Effector CD4-positive, alpha-beta T cell (primary cell): ENCODE data around the gene RPS6KC1.
"Not testable (repeated sequence)": the region's sequence is repeated elsewhere in the genome, so short reads cannot be mapped to it uniquely, and the experiment has no call there.

Experiments used
- DNase-seq: peaks from one replicate; pipeline ENCODE4 v3.0.0-alpha.2; 2020
- total RNA-seq: gene quantifications from one replicate; lab custom pipeline; 2026; lab: John Stamatoyannopoulos, UW

Gene RPS6KC1
- total RNA-seq = 25.5 reads per million, percentile 52 among the genes with 10 or more reads in this experiment

- DNase-seq = peak; percentile 78
Observed at GRCh38 chr1:213051127-213051880, at the start of gene RPS6KC1. Gene RPS6KC1, plus strand, starts transcription at chr1:213051241. Its CDS starts 164 bp downstream, at chr1:213051405.

GRCh38 chr1:213003256-213003655 lies 47.8 kb upstream of the RPS6KC1 start:
- no peak for DNase-seq

GRCh38 chr1:213008564-213008963 lies 42.5 kb upstream of the RPS6KC1 start:
- no peak for DNase-seq

- DNase-seq = no peak
Observed at GRCh38 chr1:213014642-213015041, 36.4 kb upstream of the RPS6KC1 start.

- peak; percentile 94 for DNase-seq
Observed at GRCh38 chr1:213015099-213016050, 35.7 kb upstream of the RPS6KC1 start, which contains the start of gene ANGEL2. Gene ANGEL2, minus strand, starts transcription at chr1:213015867. Its CDS starts 196 bp downstream, at chr1:213015671.

- DNase-seq = no peak
Observed at GRCh38 chr1:213017447-213018273, 33.4 kb upstream of the RPS6KC1 start.

- no peak for DNase-seq
Observed at GRCh38 chr1:213019450-213019849, 31.6 kb upstream of the RPS6KC1 start.

GRCh38 chr1:213020016-213020415 lies 31.0 kb upstream of the RPS6KC1 start:
- DNase-seq = no peak

GRCh38 chr1:213027024-213027423 lies 24.0 kb upstream of the RPS6KC1 start:
- not testable (repeated sequence) for DNase-seq

GRCh38 chr1:213032651-213033050 lies 18.4 kb upstream of the RPS6KC1 start:
- no peak for DNase-seq

GRCh38 chr1:213034713-213035112 lies 16.3 kb upstream of the RPS6KC1 start:
- DNase-seq = no peak

- no peak for DNase-seq
Observed at GRCh38 chr1:213035573-213035972, 15.5 kb upstream of the RPS6KC1 start.

- DNase-seq = no peak
Observed at GRCh38 chr1:213041443-213041842, 9.6 kb upstream of the RPS6KC1 start.

- DNase-seq = not testable (repeated sequence)
Observed at GRCh38 chr1:213045321-213046226, 5.5 kb upstream of the RPS6KC1 start.

- no peak for DNase-seq
Observed at GRCh38 chr1:213049232-213049631, 1.8 kb upstream of the RPS6KC1 start.

- DNase-seq = no peak
Observed at GRCh38 chr1:213050745-213051126, 305 bp upstream of the RPS6KC1 start.

- DNase-seq = no peak
Observed at GRCh38 chr1:213051881-213052202, 801 bp downstream of the RPS6KC1 start.

GRCh38 chr1:213053455-213053854 lies 2.4 kb downstream of the RPS6KC1 start:
- DNase-seq = no peak

GRCh38 chr1:213054142-213054541 lies 3.1 kb downstream of the RPS6KC1 start:
- DNase-seq = no peak

- no peak for DNase-seq
Observed at GRCh38 chr1:213054733-213055591, 3.9 kb downstream of the RPS6KC1 start.

- DNase-seq = no peak
Observed at GRCh38 chr1:213055767-213056166, 4.7 kb downstream of the RPS6KC1 start.
